GM12878 (cell line): ENCODE results near the gene SNCAIP. TPM values are rescaled to one million over a fixed set of nuclear protein-coding genes. Genes with fewer than 3 reads are reported as not detected.

Source experiments
- ATAC-seq: fragments of 200-7000 bp; cut with Tn5 transposase; 3 replicates; pipeline ENCODE4 v1.9.1; 2020; ENCODE audit warnings: mild to moderate bottlenecking, moderate library complexity
- BruUV-seq: library from RNA; stranded (reverse); fragments of 400-500 nt; replicated peaks from 2 replicates; lab custom pipeline; 2021; lab: Mats Ljungman, UMichigan
- CTCF ChIA-PET: fragments of 300-600 bp; sonication (Branson Sonifier 250); formaldehyde crosslinking; extraction: SDS; loops from one replicate; lab custom pipeline; 2021; ENCODE audit warnings: inconsistent platforms; lab: Yijun Ruan, JAX
- POLR2A ChIA-PET: fragments of 350-600 bp; formaldehyde crosslinking; extraction: SDS; loops from one replicate; lab custom pipeline; 2021; ENCODE audit warnings: inconsistent platforms; lab: Charles Lee
- RAD21 ChIA-PET: fragments of 300-600 bp; sonication (Branson Sonifier 250); formaldehyde crosslinking; loops from one replicate; lab custom pipeline; 2023; ENCODE audit warnings: antibody characterized with exemption; ENCODE audit not compliant: unreplicated experiment; lab: Charles Lee
- SMC1A ChIA-PET: fragments of 300-600 bp; sonication (Branson Sonifier 250); formaldehyde crosslinking; loops from one replicate; lab custom pipeline; 2023; ENCODE audit not compliant: unreplicated experiment, uncharacterized antibody; lab: Charles Lee
- DNase-seq: peaks from one replicate; pipeline ENCODE4 v3.0.0-alpha.2; 2011; ENCODE audit warnings: low read depth, low spot score
- FAIRE-seq: peaks from 3 replicates; lab custom pipeline; 2011; peaks lifted over from hg19 to GRCh38; lab: Jason Lieb, UNC
- H2AFZ ChIP-seq: 2 replicates; pipeline ENCODE4 v1.6.0; 2011; ENCODE audit warnings: low read depth, low read length, control low read depth; ENCODE audit not compliant: control insufficient read depth
- H3K27ac ChIP-seq: 2 replicates; pipeline ENCODE4 v1.5.1; 2011; ENCODE audit warnings: control low read depth; ENCODE audit not compliant: control insufficient read depth, insufficient read depth
- H3K27me3 ChIP-seq, 2 experiments: replicated peaks in 1 of 2; 2 replicates each; pipeline versions ENCODE4 v1.6.0 to v1.6.1; 2011; ENCODE audit warnings: low read length in 1 of 2; ENCODE audit not compliant: control insufficient read depth in 2 of 2, insufficient read depth in 2 of 2
- H3K36me3 ChIP-seq, 2 experiments: 2 replicates each; pipeline ENCODE4 v1.5.1; 2011; ENCODE audit warnings: low read length in 1 of 2; ENCODE audit not compliant: control insufficient read depth in 2 of 2, insufficient read depth in 2 of 2
- H3K4me1 ChIP-seq: 2 replicates; pipeline ENCODE4 v1.6.1; 2011; ENCODE audit warnings: mild to moderate bottlenecking, low read length, moderate library complexity, mixed read lengths; ENCODE audit not compliant: control insufficient read depth, insufficient read depth
- H3K4me2 ChIP-seq: 2 replicates; pipeline ENCODE4 v1.6.0; 2011; ENCODE audit warnings: control low read depth; ENCODE audit not compliant: control insufficient read depth, insufficient read depth
- H3K4me3 ChIP-seq: fragments of 200-600 bp; sonication (generic); 2 replicates; pipeline ENCODE4 v1.5.1; 2016
- H3K79me2 ChIP-seq: 2 replicates; pipeline ENCODE4 v1.6.0; 2011; ENCODE audit warnings: low read length; ENCODE audit not compliant: control insufficient read depth, insufficient read depth
- H3K9ac ChIP-seq: 2 replicates; pipeline ENCODE4 v1.8.0; 2011; ENCODE audit warnings: low read length, control low read depth, mixed read lengths; ENCODE audit not compliant: control insufficient read depth, insufficient read depth
- H3K9me3 ChIP-seq: replicated peaks from 3 replicates; pipeline ENCODE4 v1.5.1; 2011; ENCODE audit warnings: mild to moderate bottlenecking, low read length; ENCODE audit not compliant: control insufficient read depth, insufficient read depth
- H4K20me1 ChIP-seq: 2 replicates; pipeline ENCODE4 v1.6.0; 2011; ENCODE audit not compliant: control insufficient read depth, insufficient read depth
- MEF2B ChIP-seq: fragments of 450-650 bp; IDR thresholded peaks from 2 replicates; pipeline ENCODE4 v1.6.1; 2018; ENCODE audit warnings: mild to moderate bottlenecking, moderate library complexity; ENCODE audit not compliant: partially characterized antibody, poor library complexity, severe bottlenecking
- MXI1 ChIP-seq: fragments of 150-350 bp; IDR thresholded peaks from 2 replicates; pipeline ENCODE4 v1.6.1; 2011; ENCODE audit warnings: low read depth, mild to moderate bottlenecking, inconsistent platforms, low read length, improper control_type of control experiment
- NFIC ChIP-seq: IDR thresholded peaks from 2 replicates; pipeline ENCODE4 v1.6.1; 2012; ENCODE audit warnings: low read depth, mild to moderate bottlenecking, inconsistent platforms, low read length, moderate library complexity
- NR2F1 ChIP-seq: fragments of 450-650 bp; conservative IDR thresholded peaks from 2 replicates; pipeline ENCODE4 v1.6.1; 2017; ENCODE audit warnings: mild to moderate bottlenecking
- PAX8 ChIP-seq: fragments of 450-650 bp; IDR thresholded peaks from 2 replicates; pipeline ENCODE4 v1.6.1; 2017; ENCODE audit warnings: mild to moderate bottlenecking, moderate library complexity
- PBX3 ChIP-seq: IDR thresholded peaks from 2 replicates; pipeline ENCODE4 v1.6.1; 2011; ENCODE audit warnings: mild to moderate bottlenecking, low read depth, low read length, moderate library complexity; ENCODE audit not compliant: insufficient replicate concordance
- SMAD5 ChIP-seq: IDR thresholded peaks from 2 replicates; pipeline ENCODE4 v1.6.1; 2016; ENCODE audit warnings: antibody characterized with exemption, low read depth
- SMARCA5 ChIP-seq: fragments of 450-650 bp; IDR thresholded peaks from 2 replicates; pipeline ENCODE4 v1.6.1; 2017; ENCODE audit warnings: mild to moderate bottlenecking
- WGBS: methylation state at CpG from one replicate; pipeline ENCODE4 v1.1.6; 2016; ENCODE audit warnings: low lambda C conversion rate; ENCODE audit not compliant: insufficient replicate concordance, insufficient coverage; ENCODE audit errors: missing lambda C conversion rate; 5-methylcytosine and 5-hydroxymethylcytosine counted together
- in situ Hi-C: fragments of 300-500 bp; cut with MboI; formaldehyde crosslinking; loops from 9 replicates; pipeline ENCODE4 v1.14.3; 2018; ENCODE audit warnings: mixed read lengths
- intact Hi-C: fragments of 100-400 bp; cut with micrococcal nuclease; formaldehyde crosslinking; loops from one replicate; pipeline ENCODE4 v1.14.2; 2022; ENCODE audit not compliant: unreplicated experiment
- polyA plus RNA-seq, 11 experiments: library from polyadenylated mRNA; depleted of rRNA in 4 of 11; unstranded in 6 of 11; stranded (reverse) in 5 of 11; fragments of >200 nt; fragmentation: Nextera tagmentation in 4 of 11; fragmentation: Illumina TruSeq in 1 of 11; extraction: Ambion mirVana in 4 of 11; extraction: Trizol in 1 of 11; gene quantifications; 1 replicate in 1 of 11; 2 replicates in 10 of 11; pipeline versions ENCODE4 v1.2.1 to v1.2.3, GENCODE V29; 2011 to 2016; ENCODE audit warnings: inconsistent platforms in 2 of 11, missing spikeins in 2 of 11, low read depth in 1 of 11
- total RNA-seq, 4 experiments: library from RNA; depleted of rRNA in 3 of 4; stranded (reverse); fragments of >200 nt in 3 of 4; fragmentation: Illumina TruSeq in 1 of 4; extraction: Trizol in 1 of 4; gene quantifications; 2 replicates each; pipeline versions ENCODE4 v1.2.1 to v1.2.3, GENCODE V29; 2013 to 2021
- TF ChIP-seq, protein P1 (sequence below): fragments of 450-650 bp; IDR thresholded peaks from 2 replicates; pipeline ENCODE4 v1.6.1; 2016; ENCODE audit warnings: mild to moderate bottlenecking, moderate library complexity, borderline replicate concordance

SNCAIP gene
- total and polyA plus RNA-seq, 10 of the 15 experiments (the other 5 are each of a cell fraction or from before 2014, with no cell fraction given) = 0.03 to 0.62 (median 0.16) TPM; not detected in 1

- 29% methylated on average over 4 of the region's 4 CpGs for WGBS
- SMC1A ChIA-PET = no interaction called here
- FAIRE-seq = no peak
Observed at GRCh38 chr5:122423221-122423620, 111.2 kb downstream of the SNCAIP start.

More at GRCh38 chr5:122423221-122423620, 111.2 kb downstream of the SNCAIP start:
- ChIA-PET POLR2A (no interaction called here), CTCF (interaction anchor here (2.1 kb wide), 1 partner anchor 128 kb away, joined by 4 read pairs; no protein-coding TSS in a partner anchor), RAD21 (no interaction called here)
- Histone ChIP-seq H3K9ac (no peak overlapping the region), H3K79me2 (no peaks in the 10 kb centered on the region), H3K27ac (no peak overlapping the region), H3K27me3 (no peaks in the 10 kb centered on the region), H3K4me2 (no peak overlapping the region), H3K4me1 (peaks cover 17% of the 10 kb centered on the region; the same call in 1 of the 2 replicates), H4K20me1 (no peaks in the 10 kb centered on the region), H3K9me3 (no peaks in the 10 kb centered on the region), H2AFZ (no peak overlapping the region), H3K36me3 (no peaks in the 10 kb centered on the region), H3K4me3 (no peak overlapping the region)
- no peak for DNase-seq
- no TSS peak for BruUV-seq
- in situ Hi-C loops = no loop called here
- TF ChIP-seq SMAD5 (no peak), MEF2B (no peak), NFIC (no peak), PBX3 (no peak), PAX8 (no peak), MXI1 (no peak), NR2F1 (no peak), SMARCA5 (no peak)
- TF ChIP-seq, protein P1, sequence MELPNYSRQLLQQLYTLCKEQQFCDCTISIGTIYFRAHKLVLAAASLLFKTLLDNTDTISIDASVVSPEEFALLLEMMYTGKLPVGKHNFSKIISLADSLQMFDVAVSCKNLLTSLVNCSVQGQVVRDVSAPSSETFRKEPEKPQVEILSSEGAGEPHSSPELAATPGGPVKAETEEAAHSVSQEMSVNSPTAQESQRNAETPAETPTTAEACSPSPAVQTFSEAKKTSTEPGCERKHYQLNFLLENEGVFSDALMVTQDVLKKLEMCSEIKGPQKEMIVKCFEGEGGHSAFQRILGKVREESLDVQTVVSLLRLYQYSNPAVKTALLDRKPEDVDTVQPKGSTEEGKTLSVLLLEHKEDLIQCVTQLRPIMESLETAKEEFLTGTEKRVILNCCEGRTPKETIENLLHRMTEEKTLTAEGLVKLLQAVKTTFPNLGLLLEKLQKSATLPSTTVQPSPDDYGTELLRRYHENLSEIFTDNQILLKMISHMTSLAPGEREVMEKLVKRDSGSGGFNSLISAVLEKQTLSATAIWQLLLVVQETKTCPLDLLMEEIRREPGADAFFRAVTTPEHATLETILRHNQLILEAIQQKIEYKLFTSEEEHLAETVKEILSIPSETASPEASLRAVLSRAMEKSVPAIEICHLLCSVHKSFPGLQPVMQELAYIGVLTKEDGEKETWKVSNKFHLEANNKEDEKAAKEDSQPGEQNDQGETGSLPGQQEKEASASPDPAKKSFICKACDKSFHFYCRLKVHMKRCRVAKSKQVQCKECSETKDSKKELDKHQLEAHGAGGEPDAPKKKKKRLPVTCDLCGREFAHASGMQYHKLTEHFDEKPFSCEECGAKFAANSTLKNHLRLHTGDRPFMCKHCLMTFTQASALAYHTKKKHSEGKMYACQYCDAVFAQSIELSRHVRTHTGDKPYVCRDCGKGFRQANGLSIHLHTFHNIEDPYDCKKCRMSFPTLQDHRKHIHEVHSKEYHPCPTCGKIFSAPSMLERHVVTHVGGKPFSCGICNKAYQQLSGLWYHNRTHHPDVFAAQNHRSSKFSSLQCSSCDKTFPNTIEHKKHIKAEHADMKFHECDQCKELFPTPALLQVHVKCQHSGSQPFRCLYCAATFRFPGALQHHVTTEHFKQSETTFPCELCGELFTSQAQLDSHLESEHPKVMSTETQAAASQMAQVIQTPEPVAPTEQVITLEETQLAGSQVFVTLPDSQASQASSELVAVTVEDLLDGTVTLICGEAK = no peak
- intact Hi-C loops = no loop called here
- ATAC-seq = no peak
